Caco-2 (cell line): ENCODE measurements around the gene DESI2. TPM values are rescaled to one million over a fixed set of nuclear protein-coding genes. Genes with fewer than 3 reads are reported as not detected.

Experiments used
- BruUV-seq: library from RNA; stranded (reverse); fragments of 400-500 nt; replicated peaks from 2 replicates; lab custom pipeline; 2021; lab: Mats Ljungman, UMichigan
- CTCF ChIA-PET: fragments of 300-600 bp; sonication (Branson Sonifier 250); formaldehyde crosslinking; loops from one replicate; lab custom pipeline; 2022; ENCODE audit warnings: antibody characterized with exemption; lab: Charles Lee
- POLR2A ChIA-PET: fragments of 300-600 bp; sonication (Branson Sonifier 250); formaldehyde crosslinking; loops from one replicate; lab custom pipeline; 2022; ENCODE audit warnings: antibody characterized with exemption; lab: Charles Lee
- DNase-seq, 2 experiments: peaks; one replicate each; pipeline versions ENCODE4 v3.0.0 to v3.0.0-alpha.2; 2020 to 2022
- H3K27me3 ChIP-seq: replicated peaks from 2 replicates; pipeline ENCODE4 v1.6.0; 2011; ENCODE audit warnings: low read length; ENCODE audit not compliant: control insufficient read depth, insufficient read depth
- H3K36me3 ChIP-seq: 2 replicates; pipeline ENCODE4 v1.5.1; 2011; ENCODE audit warnings: low read length; ENCODE audit not compliant: control insufficient read depth, insufficient read depth
- H3K4me1 ChIP-seq: fragments of 250-450 bp; sonication (Bioruptor Pico); 2 replicates; pipeline ENCODE4 v1.5.1; 2020; ENCODE audit warnings: mild to moderate bottlenecking
- H3K4me3 ChIP-seq: 2 replicates; pipeline ENCODE4 v1.5.1; 2011; ENCODE audit warnings: low read depth, mild to moderate bottlenecking, control low read depth, low read length
- H3K9me3 ChIP-seq: fragments of 250-450 bp; sonication (Bioruptor Pico); 2 replicates; pipeline ENCODE4 v1.5.1; 2020; ENCODE audit warnings: mild to moderate bottlenecking, moderate library complexity
- H3K27ac Mint-ChIP-seq: one replicate; pipeline ENCODE4 v1.8.0; 2022; ENCODE audit warnings: mixed read lengths; ENCODE audit not compliant: unreplicated experiment
- H3K27me3 Mint-ChIP-seq: one replicate; pipeline ENCODE4 v1.8.0; 2022; ENCODE audit warnings: mixed read lengths; ENCODE audit not compliant: insufficient read depth, unreplicated experiment
- H3K36me3 Mint-ChIP-seq: one replicate; pipeline ENCODE4 v1.8.0; 2022; ENCODE audit warnings: mild to moderate bottlenecking, mixed read lengths; ENCODE audit not compliant: insufficient read depth, unreplicated experiment
- H3K4me1 Mint-ChIP-seq: one replicate; pipeline ENCODE4 v1.8.0; 2022; ENCODE audit warnings: low read depth, mixed read lengths; ENCODE audit not compliant: unreplicated experiment
- H3K4me3 Mint-ChIP-seq: one replicate; pipeline ENCODE4 v1.8.0; 2022; ENCODE audit warnings: mild to moderate bottlenecking, moderate library complexity, mixed read lengths; ENCODE audit not compliant: unreplicated experiment
- H3K9me3 Mint-ChIP-seq: one replicate; pipeline ENCODE4 v1.8.0; 2022; ENCODE audit warnings: mixed read lengths; ENCODE audit not compliant: unreplicated experiment
- intact Hi-C: fragments of 100-400 bp; cut with micrococcal nuclease; formaldehyde crosslinking; loops from one replicate; pipeline ENCODE4 v1.10.0; 2022; ENCODE audit not compliant: unreplicated experiment
- total RNA-seq: library from RNA; stranded (reverse); gene quantifications from 2 replicates; pipeline ENCODE4 v1.2.3, GENCODE V29; 2022
- TF ChIP-seq, protein P1 (sequence below), 2 experiments: fragments of 200-600 bp in 1 of 2; IDR thresholded peaks; 1 replicate in 1 of 2; 2 replicates in 1 of 2; pipeline versions ENCODE4 v1.5.1 to v1.8.0; 2011 to 2022; ENCODE audit warnings: antibody characterized with exemption in 1 of 2, control low read depth in 1 of 2, inconsistent platforms in 1 of 2, low read depth in 1 of 2, low read length in 1 of 2, mild to moderate bottlenecking in 1 of 2, moderate library complexity in 1 of 2; ENCODE audit not compliant: insufficient read depth in 1 of 2, severe bottlenecking in 1 of 2, unreplicated experiment in 1 of 2

Gene DESI2
- total RNA-seq, 1 experiment from 2014 or later, result 47.7 TPM

- TF ChIP-seq, protein P1, sequence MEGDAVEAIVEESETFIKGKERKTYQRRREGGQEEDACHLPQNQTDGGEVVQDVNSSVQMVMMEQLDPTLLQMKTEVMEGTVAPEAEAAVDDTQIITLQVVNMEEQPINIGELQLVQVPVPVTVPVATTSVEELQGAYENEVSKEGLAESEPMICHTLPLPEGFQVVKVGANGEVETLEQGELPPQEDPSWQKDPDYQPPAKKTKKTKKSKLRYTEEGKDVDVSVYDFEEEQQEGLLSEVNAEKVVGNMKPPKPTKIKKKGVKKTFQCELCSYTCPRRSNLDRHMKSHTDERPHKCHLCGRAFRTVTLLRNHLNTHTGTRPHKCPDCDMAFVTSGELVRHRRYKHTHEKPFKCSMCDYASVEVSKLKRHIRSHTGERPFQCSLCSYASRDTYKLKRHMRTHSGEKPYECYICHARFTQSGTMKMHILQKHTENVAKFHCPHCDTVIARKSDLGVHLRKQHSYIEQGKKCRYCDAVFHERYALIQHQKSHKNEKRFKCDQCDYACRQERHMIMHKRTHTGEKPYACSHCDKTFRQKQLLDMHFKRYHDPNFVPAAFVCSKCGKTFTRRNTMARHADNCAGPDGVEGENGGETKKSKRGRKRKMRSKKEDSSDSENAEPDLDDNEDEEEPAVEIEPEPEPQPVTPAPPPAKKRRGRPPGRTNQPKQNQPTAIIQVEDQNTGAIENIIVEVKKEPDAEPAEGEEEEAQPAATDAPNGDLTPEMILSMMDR (IDR thresholded peaks at IDR 0.05; ENCODE audit: insufficient read depth in 1 of 2, low read depth in 1 of 2, low read length in 1 of 2, severe bottlenecking in 1 of 2, unreplicated experiment in 1 of 2), result no peak
- H3K27me3 ChIP-seq, result no peaks in the 10 kb centered on the region
- no peaks in the 10 kb centered on the region for H3K4me1 Mint-ChIP-seq
- ChIA-PET POLR2A (interaction anchor here (0.7 kb wide), 1 partner anchor 452 kb away, joined by 7 read pairs; the partner anchor contains the start of gene KIF26B), CTCF (interaction anchor here (0.6 to 1.1 kb wide), 2 partner anchors 99 to 288 kb away, joined by 3 to 4 read pairs; no protein-coding TSS in a partner anchor)
- no peaks in the 10 kb centered on the region for H3K9me3 ChIP-seq
- H3K27me3 Mint-ChIP-seq, result no peaks in the 10 kb centered on the region
- intact Hi-C loops, result no loop called here
- no peak overlapping the region for H3K4me3 Mint-ChIP-seq
- no peaks in the 10 kb centered on the region for H3K4me1 ChIP-seq
- BruUV-seq, result no TSS peak
- H3K36me3 ChIP-seq, result peaks cover 1% of the 10 kb centered on the region; the same call in 1 of the 2 replicates
- H3K36me3 Mint-ChIP-seq, result peaks cover 65% of the 10 kb centered on the region
- H3K4me3 ChIP-seq, result no peak overlapping the region
- H3K9me3 Mint-ChIP-seq, result no peaks in the 10 kb centered on the region
- DNase-seq, result no peak
- H3K27ac Mint-ChIP-seq, result no peak overlapping the region
These were observed 49.7 kb downstream of the DESI2 start for GRCh38 chr1:244702620-244703019.

- no peak for DNase-seq
- peaks cover 1% of the 10 kb centered on the region; the same call in 1 of the 2 replicates for H3K36me3 ChIP-seq
- intact Hi-C loops, result no loop called here
- Mint-ChIP-seq H3K27ac (no peak overlapping the region), H3K4me1 (no peaks in the 10 kb centered on the region), H3K27me3 (no peaks in the 10 kb centered on the region), H3K36me3 (peaks cover 50% of the 10 kb centered on the region), H3K9me3 (no peaks in the 10 kb centered on the region), H3K4me3 (no peak overlapping the region)
- ChIA-PET POLR2A (no interaction called here), CTCF (no interaction called here)
- TF ChIP-seq, protein P1 (IDR thresholded peaks at IDR 0.05; ENCODE audit: insufficient read depth in 1 of 2, low read depth in 1 of 2, low read length in 1 of 2, severe bottlenecking in 1 of 2, unreplicated experiment in 1 of 2), result no peak
- BruUV-seq, result no TSS peak
- H3K4me1 ChIP-seq, result no peaks in the 10 kb centered on the region
- H3K9me3 ChIP-seq, result no peaks in the 10 kb centered on the region
- no peak overlapping the region for H3K4me3 ChIP-seq
- H3K27me3 ChIP-seq, result no peaks in the 10 kb centered on the region
These were observed 51.2 kb downstream of the DESI2 start for GRCh38 chr1:244704107-244704506.

GRCh38 chr1:244705261-244706234 is 52.6 kb downstream of the DESI2 start:
- ChIA-PET POLR2A (no interaction called here), CTCF (no interaction called here)
- Histone ChIP-seq H3K27me3 (no peaks in the 10 kb centered on the region), H3K9me3 (no peaks in the 10 kb centered on the region), H3K36me3 (peaks cover 1% of the 10 kb centered on the region; the same call in 1 of the 2 replicates), H3K4me1 (no peaks in the 10 kb centered on the region), H3K4me3 (no peak overlapping the region)
- intact Hi-C loops, result no loop called here
- no TSS peak for BruUV-seq
- H3K9me3 Mint-ChIP-seq, result no peaks in the 10 kb centered on the region
- no peaks in the 10 kb centered on the region for H3K4me1 Mint-ChIP-seq
- no peak for DNase-seq
- TF ChIP-seq, protein P1 (IDR thresholded peaks at IDR 0.05; ENCODE audit: insufficient read depth in 1 of 2, low read depth in 1 of 2, low read length in 1 of 2, severe bottlenecking in 1 of 2, unreplicated experiment in 1 of 2), result no peak
- no peak overlapping the region for H3K27ac Mint-ChIP-seq
- H3K27me3 Mint-ChIP-seq, result no peaks in the 10 kb centered on the region
- peaks cover 37% of the 10 kb centered on the region for H3K36me3 Mint-ChIP-seq
- H3K4me3 Mint-ChIP-seq, result no peak overlapping the region
